Endothelial cell of umbilical vein (primary cell): ENCODE data around the gene RSBN1. TPM values are rescaled to one million over a fixed set of nuclear protein-coding genes. Genes with fewer than 3 reads are reported as not detected.

ENCODE experiments used
- BruUV-seq: library from RNA; stranded (reverse); fragments of 400-500 nt; replicated peaks from 2 replicates; lab custom pipeline; 2021; lab: Mats Ljungman, UMichigan
- CTCF ChIA-PET: fragments of 300-600, 350-600 bp; sonication (Branson Sonifier 250); formaldehyde crosslinking; loops from one replicate; lab custom pipeline; 2021; ENCODE audit warnings: antibody characterized with exemption, inconsistent platforms; lab: Charles Lee
- POLR2A ChIA-PET: fragments of 300-600, 350-600 bp; sonication (Branson Sonifier 250); formaldehyde crosslinking; loops from one replicate; lab custom pipeline; 2021; ENCODE audit warnings: antibody characterized with exemption, inconsistent platforms; lab: Charles Lee
- DNase-seq: peaks from one replicate; pipeline ENCODE4 v3.0.0-alpha.2; 2011; ENCODE audit warnings: low read depth, low spot score
- FAIRE-seq: peaks from 2 replicates; lab custom pipeline; 2011; peaks lifted over from hg19 to GRCh38; lab: Jason Lieb, UNC
- H2AFZ ChIP-seq: 2 replicates; pipeline ENCODE4 v1.6.0; 2012; ENCODE audit warnings: low read depth, low read length, control low read depth, inconsistent platforms
- H3K27ac ChIP-seq: 2 replicates; pipeline ENCODE4 v1.5.1; 2011; ENCODE audit warnings: low read depth, mild to moderate bottlenecking, control low read depth, low read length, moderate library complexity; ENCODE audit not compliant: insufficient read depth
- H3K27me3 ChIP-seq, 2 experiments: 2 replicates each; pipeline versions ENCODE4 v1.6.0 to v1.6.1; 2011; ENCODE audit warnings: low read length in 2 of 2, mixed read lengths in 1 of 2; ENCODE audit not compliant: control insufficient read depth in 2 of 2, insufficient read depth in 2 of 2
- H3K36me3 ChIP-seq, 2 experiments: 2 replicates in 1 of 2; 3 replicates in 1 of 2; pipeline ENCODE4 v1.5.1; 2011; ENCODE audit warnings: low read length in 2 of 2, mild to moderate bottlenecking in 1 of 2, moderate library complexity in 1 of 2; ENCODE audit not compliant: control insufficient read depth in 2 of 2, insufficient read depth in 2 of 2; ENCODE audit errors: extremely low read depth in 1 of 2
- H3K4me1 ChIP-seq: 3 replicates; pipeline ENCODE4 v1.5.1; 2011; ENCODE audit warnings: mild to moderate bottlenecking, low read length; ENCODE audit not compliant: control insufficient read depth, insufficient read depth; ENCODE audit errors: extremely low read depth
- H3K4me2 ChIP-seq: 2 replicates; pipeline ENCODE4 v1.6.1; 2011; ENCODE audit warnings: low read length, control low read depth, mixed read lengths; ENCODE audit not compliant: insufficient read depth
- H3K4me3 ChIP-seq, 3 experiments: fragments of 200-600 bp in 1 of 3; sonication (generic), shearing (Covaris generic) in 1 of 3; replicated peaks in 1 of 3; 2 replicates each; pipeline ENCODE4 v1.5.1; 2011 to 2016; ENCODE audit warnings: control low read depth in 3 of 3, low read length in 3 of 3, mild to moderate bottlenecking in 2 of 3, inconsistent platforms in 1 of 3, low read depth in 1 of 3, moderate library complexity in 1 of 3; ENCODE audit not compliant: insufficient read depth in 1 of 3
- H3K79me2 ChIP-seq: 2 replicates; pipeline ENCODE4 v1.6.0; 2012; ENCODE audit warnings: low read length, inconsistent platforms; ENCODE audit not compliant: control insufficient read depth, insufficient read depth
- H3K9ac ChIP-seq: replicated peaks from 2 replicates; pipeline ENCODE3; 2011; ENCODE audit warnings: low read length, control low read depth; ENCODE audit not compliant: insufficient read depth; ENCODE audit errors: extremely low read depth
- H3K9me1 ChIP-seq: replicated peaks from 3 replicates; pipeline ENCODE4 v1.6.0; 2011; ENCODE audit warnings: mild to moderate bottlenecking, low read length; ENCODE audit not compliant: control insufficient read depth, insufficient read depth; ENCODE audit errors: extremely low read depth
- H3K9me3 ChIP-seq: replicated peaks from 2 replicates; pipeline ENCODE4 v1.5.1; 2012; ENCODE audit warnings: low read length, inconsistent platforms; ENCODE audit not compliant: control insufficient read depth, insufficient read depth
- H4K20me1 ChIP-seq: replicated peaks from 2 replicates; pipeline ENCODE3; 2011; ENCODE audit warnings: mild to moderate bottlenecking, low read length; ENCODE audit not compliant: control insufficient read depth, insufficient read depth; ENCODE audit errors: extremely low read depth
- CTCF ChIP-seq, 2 donors: IDR thresholded peaks; 1 replicate in 1 of 2; 2 replicates in 1 of 2; pipeline ENCODE4 v1.5.1; 2011; ENCODE audit warnings: low read length in 2 of 2, mild to moderate bottlenecking in 2 of 2, moderate library complexity in 2 of 2, control low read depth in 1 of 2, inconsistent platforms in 1 of 2, low read depth in 1 of 2; ENCODE audit not compliant: insufficient read depth in 1 of 2; ENCODE audit errors: extremely low read depth in 1 of 2
- EZH2 ChIP-seq: IDR thresholded peaks from 2 replicates; pipeline ENCODE4 v1.6.1; 2012; ENCODE audit warnings: borderline replicate concordance, low read depth, mild to moderate bottlenecking, moderate library complexity, low read length, inconsistent platforms; ENCODE audit not compliant: severe bottlenecking
- FOS ChIP-seq: IDR thresholded peaks from 2 replicates; pipeline ENCODE4 v1.6.1; 2011; ENCODE audit warnings: mild to moderate bottlenecking, low read length, moderate library complexity, borderline replicate concordance; ENCODE audit not compliant: insufficient read depth
- GATA2 ChIP-seq: IDR thresholded peaks from 2 replicates; pipeline ENCODE4 v1.7.0; 2011; ENCODE audit warnings: low read depth, mild to moderate bottlenecking, moderate library complexity, mixed read lengths, low read length; ENCODE audit not compliant: insufficient read length, insufficient read depth
- JUN ChIP-seq: IDR thresholded peaks from 2 replicates; pipeline ENCODE4 v1.6.1; 2011; ENCODE audit warnings: borderline replicate concordance, low read depth; ENCODE audit not compliant: insufficient read length, insufficient read depth
- MYC ChIP-seq: IDR thresholded peaks from one replicate; pipeline ENCODE4 v1.6.1; 2011; ENCODE audit warnings: mild to moderate bottlenecking, low read depth, low read length
- POLR2A ChIP-seq: IDR thresholded peaks from 2 replicates; pipeline ENCODE4 v1.6.1; 2012; ENCODE audit warnings: low read depth, mild to moderate bottlenecking, control low read depth, low read length
- POLR2AphosphoS5 ChIP-seq: IDR thresholded peaks from 2 replicates; pipeline ENCODE4 v1.6.1; 2012; ENCODE audit warnings: low read depth, mild to moderate bottlenecking, control low read depth, low read length, moderate library complexity; ENCODE audit not compliant: insufficient read depth
- dilution Hi-C: fragments of 300-500 bp; cut with MboI; formaldehyde crosslinking; loops from one replicate; pipeline ENCODE4 v1.15.0; 2019; ENCODE audit warnings: low sequenced_read_pairs; ENCODE audit not compliant: extremely low pct_ligation_motif_present
- intact Hi-C: fragments of 100-400 bp; cut with micrococcal nuclease; formaldehyde crosslinking; loops from one replicate; pipeline ENCODE4 v1.10.0; 2022
- polyA plus RNA-seq, 4 experiments: library from polyadenylated mRNA; depleted of rRNA in 3 of 4; stranded (reverse) in 3 of 4; unstranded in 1 of 4; fragments of >200 nt; gene quantifications; 2 replicates each; pipeline versions ENCODE4 v1.2.1 to v1.2.3, GENCODE V29; 2011 to 2012; ENCODE audit warnings: missing spikeins in 1 of 4
- total RNA-seq: library from RNA; stranded (reverse); gene quantifications from 2 replicates; pipeline ENCODE4 v1.2.3, GENCODE V29; 2021
- TF ChIP-seq, protein P1 (sequence below): IDR thresholded peaks from 2 replicates; pipeline ENCODE4 v1.6.1; 2011; ENCODE audit not compliant: insufficient read depth, insufficient read length

RSBN1 gene
- total and polyA plus RNA-seq, 2 donors (not counting 3 experiments of a cell fraction or from before 2014, with no cell fraction given), result 4.0 to 13.4 TPM

DNA sequence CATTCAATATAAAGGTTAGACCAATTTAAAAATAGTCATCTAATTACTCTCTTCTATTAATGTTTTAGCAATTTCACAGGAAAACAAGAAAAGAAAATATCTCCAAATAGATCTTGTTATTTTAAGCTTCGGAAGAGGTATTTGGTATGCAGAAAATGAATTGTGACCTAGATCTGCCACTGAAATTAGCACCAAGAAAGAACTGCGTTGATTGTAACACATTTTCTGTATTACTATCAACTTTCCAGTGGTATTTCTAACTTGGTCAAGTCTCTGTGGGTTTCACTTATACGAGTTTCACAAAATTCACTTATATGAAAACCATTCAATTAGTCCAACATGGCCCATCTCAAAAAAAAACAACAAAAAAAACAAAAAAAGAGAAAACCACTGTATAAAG, 11.8 kb downstream of the RSBN1 start:
- no peak overlapping the region for H3K9ac ChIP-seq
- intact Hi-C loops, result no loop called here
- ChIA-PET POLR2A (no interaction called here), CTCF (no interaction called here)
- H2AFZ ChIP-seq, result no peak overlapping the region
- H3K4me2 ChIP-seq, result no peak overlapping the region
- peaks cover 9% of the 10 kb centered on the region for H3K4me1 ChIP-seq
- H3K9me1 ChIP-seq, result no peaks in the 10 kb centered on the region
- H4K20me1 ChIP-seq, result peaks cover 2% of the 10 kb centered on the region
- peaks cover 64% of the 10 kb centered on the region for H3K79me2 ChIP-seq
- TF ChIP-seq EZH2 (no peak), POLR2AphosphoS5 (no peak)
- no peak overlapping the region for H3K4me3 ChIP-seq
- H3K27me3 ChIP-seq, result no peaks in the 10 kb centered on the region
- no peaks in the 10 kb centered on the region for H3K9me3 ChIP-seq
- DNase-seq (no peak), FAIRE-seq (no peak)
- dilution Hi-C loops, result no loop called here
- BruUV-seq, result no TSS peak
- peaks cover 2% of the 10 kb centered on the region in 2 experiments for H3K36me3 ChIP-seq
- no peak overlapping the region for H3K27ac ChIP-seq

GRCh38 chr1:113797472-113797871, 14.8 kb downstream of the RSBN1 start:
- no peak overlapping the region for H3K9ac ChIP-seq
- dilution Hi-C loops (no loop called here), intact Hi-C loops (no loop called here)
- no peaks in the 10 kb centered on the region for H3K27me3 ChIP-seq
- no peak overlapping the region for H2AFZ ChIP-seq
- no peak overlapping the region for H3K4me3 ChIP-seq
- H3K36me3 ChIP-seq, result peaks cover 2% of the 10 kb centered on the region in 2 experiments
- no peaks in the 10 kb centered on the region for H4K20me1 ChIP-seq
- FAIRE-seq (no peak), DNase-seq (no peak)
- H3K9me1 ChIP-seq, result no peaks in the 10 kb centered on the region
- no peaks in the 10 kb centered on the region for H3K9me3 ChIP-seq
- peaks cover 48% of the 10 kb centered on the region for H3K79me2 ChIP-seq
- peaks cover 5% of the 10 kb centered on the region for H3K4me1 ChIP-seq
- CTCF ChIA-PET, result interaction anchor here (1.2 kb wide), 1 partner anchor 8 kb away, joined by 3 read pairs; no protein-coding TSS in a partner anchor
- TF ChIP-seq MYC (no peak), POLR2AphosphoS5 (no peak), POLR2A (no peak), CTCF (IDR thresholded peaks at IDR 0.05; ENCODE audit: extremely low read depth in 1 of 2, insufficient read depth in 1 of 2, low read depth in 1 of 2, low read length in 2 of 2) (no peak), GATA2 (no peak), JUN (no peak), FOS (no peak), EZH2 (no peak)
- TF ChIP-seq, protein P1, sequence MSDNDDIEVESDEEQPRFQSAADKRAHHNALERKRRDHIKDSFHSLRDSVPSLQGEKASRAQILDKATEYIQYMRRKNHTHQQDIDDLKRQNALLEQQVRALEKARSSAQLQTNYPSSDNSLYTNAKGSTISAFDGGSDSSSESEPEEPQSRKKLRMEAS, result no peak
- TSS peak; percentile 9 for BruUV-seq
- POLR2A ChIA-PET, result no interaction called here
- H3K4me2 ChIP-seq, result no peak overlapping the region
- no peak overlapping the region for H3K27ac ChIP-seq
